Measurements from ENCODE around the gene ZNF205. TPM values are rescaled to one million over a fixed set of nuclear protein-coding genes. Genes with fewer than 3 reads are reported as not detected.

The ZNF205 gene
- total and polyA plus RNA-seq, 9 of the 15 experiments (the other 6 are each of a cell fraction or from before 2014, with no cell fraction given) = 2.4 to 11.8 (median 5.1) TPM; not detected in 2

GRCh38 chr16:3157229-3158025 is 45.0 kb downstream of the ZNF205 start (continued):
- TF ChIP-seq ILK (tag; IDR thresholded peaks at IDR 0.05; ENCODE audit: borderline replicate concordance, low read depth) (no peak), ZNF57 (CRISPR knock-in tag; IDR thresholded peaks at IDR 0.05) (no peak), THAP7 (CRISPR knock-in tag; IDR thresholded peaks at IDR 0.05) (no peak), GTF3C2 (IDR thresholded peaks at IDR 0.05; ENCODE audit: borderline replicate concordance, extremely low read depth, insufficient read length) (peak; percentile 85), CREM (IDR thresholded peaks at IDR 0.05; ENCODE audit: low read depth) (peak; percentile 60), EGR1 (conservative IDR thresholded peaks at IDR 0.05) (peak; percentile 77; the same call in 1 of the 2 replicates), HLTF (IDR thresholded peaks at IDR 0.05) (0 out of 2 replicates have a peak, but pooled peaks have one; percentile 28), MCM5 (IDR thresholded peaks at IDR 0.05; ENCODE audit: low read depth) (no peak), E2F5 (CRISPR knock-in tag; IDR thresholded peaks at IDR 0.05) (no peak), CEBPB (tag; IDR thresholded peaks at IDR 0.05) (no peak), GTF2F1 (IDR thresholded peaks at IDR 0.05; ENCODE audit: low read depth, low read length) (peak; percentile 36; the same call in 1 of the 2 replicates)
